PFSK-1 (cell line): ENCODE results near the gene CTTNBP2NL.

Experiments
- FOXP2 ChIP-seq: optimal IDR thresholded peaks from 2 replicates; pipeline ENCODE3; 2011; ENCODE audit warnings: borderline replicate concordance, control low read depth, inconsistent platforms; ENCODE audit not compliant: insufficient read depth; ENCODE audit errors: extremely low read length, extremely low read depth
- POLR2AphosphoS5 ChIP-seq: IDR thresholded peaks from 2 replicates; pipeline ENCODE4 v1.6.1; 2012; ENCODE audit warnings: low read depth, mild to moderate bottlenecking, control low read depth, low read length, moderate library complexity
- SIN3A ChIP-seq: IDR thresholded peaks from 2 replicates; pipeline ENCODE4 v1.6.1; 2012; ENCODE audit warnings: mild to moderate bottlenecking, low read length, moderate library complexity, borderline replicate concordance; ENCODE audit not compliant: insufficient read depth
- TAF1 ChIP-seq: IDR thresholded peaks from 2 replicates; pipeline ENCODE4 v1.6.1; 2012; ENCODE audit warnings: low read length, control low read depth, borderline replicate concordance; ENCODE audit not compliant: insufficient read depth
- TF ChIP-seq, protein P1 (sequence below), 2 experiments: IDR thresholded peaks; 2 replicates each; pipeline versions ENCODE4 v1.6.1 to v1.8.0; 2011 to 2012; ENCODE audit warnings: low read depth in 2 of 2, low read length in 2 of 2, control low read depth in 1 of 2, inconsistent platforms in 1 of 2, mild to moderate bottlenecking in 1 of 2, moderate library complexity in 1 of 2; ENCODE audit not compliant: insufficient read depth in 1 of 2

Gene CTTNBP2NL

GRCh38 chr1:112436384-112437156 lies 40.6 kb downstream of the CTTNBP2NL start:
- no peak for TF ChIP-seq FOXP2
- TF ChIP-seq SIN3A = no peak
- no peak for TF ChIP-seq TAF1
- TF ChIP-seq, protein P1, sequence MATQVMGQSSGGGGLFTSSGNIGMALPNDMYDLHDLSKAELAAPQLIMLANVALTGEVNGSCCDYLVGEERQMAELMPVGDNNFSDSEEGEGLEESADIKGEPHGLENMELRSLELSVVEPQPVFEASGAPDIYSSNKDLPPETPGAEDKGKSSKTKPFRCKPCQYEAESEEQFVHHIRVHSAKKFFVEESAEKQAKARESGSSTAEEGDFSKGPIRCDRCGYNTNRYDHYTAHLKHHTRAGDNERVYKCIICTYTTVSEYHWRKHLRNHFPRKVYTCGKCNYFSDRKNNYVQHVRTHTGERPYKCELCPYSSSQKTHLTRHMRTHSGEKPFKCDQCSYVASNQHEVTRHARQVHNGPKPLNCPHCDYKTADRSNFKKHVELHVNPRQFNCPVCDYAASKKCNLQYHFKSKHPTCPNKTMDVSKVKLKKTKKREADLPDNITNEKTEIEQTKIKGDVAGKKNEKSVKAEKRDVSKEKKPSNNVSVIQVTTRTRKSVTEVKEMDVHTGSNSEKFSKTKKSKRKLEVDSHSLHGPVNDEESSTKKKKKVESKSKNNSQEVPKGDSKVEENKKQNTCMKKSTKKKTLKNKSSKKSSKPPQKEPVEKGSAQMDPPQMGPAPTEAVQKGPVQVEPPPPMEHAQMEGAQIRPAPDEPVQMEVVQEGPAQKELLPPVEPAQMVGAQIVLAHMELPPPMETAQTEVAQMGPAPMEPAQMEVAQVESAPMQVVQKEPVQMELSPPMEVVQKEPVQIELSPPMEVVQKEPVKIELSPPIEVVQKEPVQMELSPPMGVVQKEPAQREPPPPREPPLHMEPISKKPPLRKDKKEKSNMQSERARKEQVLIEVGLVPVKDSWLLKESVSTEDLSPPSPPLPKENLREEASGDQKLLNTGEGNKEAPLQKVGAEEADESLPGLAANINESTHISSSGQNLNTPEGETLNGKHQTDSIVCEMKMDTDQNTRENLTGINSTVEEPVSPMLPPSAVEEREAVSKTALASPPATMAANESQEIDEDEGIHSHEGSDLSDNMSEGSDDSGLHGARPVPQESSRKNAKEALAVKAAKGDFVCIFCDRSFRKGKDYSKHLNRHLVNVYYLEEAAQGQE (IDR thresholded peaks at IDR 0.05; ENCODE audit: insufficient read depth in 1 of 2, low read depth in 2 of 2, low read length in 2 of 2) = no peak
- no peak for TF ChIP-seq POLR2AphosphoS5

- TF ChIP-seq TAF1 (no peak), POLR2AphosphoS5 (no peak), SIN3A (no peak), FOXP2 (no peak)
- TF ChIP-seq, protein P1 (IDR thresholded peaks at IDR 0.05; ENCODE audit: insufficient read depth in 1 of 2, low read depth in 2 of 2, low read length in 2 of 2) = no peak
Measured at GRCh38 chr1:112439592-112439991, 43.6 kb downstream of the CTTNBP2NL start.

- no peak for TF ChIP-seq POLR2AphosphoS5
- TF ChIP-seq FOXP2 = no peak
- TF ChIP-seq SIN3A = no peak
- no peak for TF ChIP-seq TAF1
- TF ChIP-seq, protein P1 (IDR thresholded peaks at IDR 0.05; ENCODE audit: insufficient read depth in 1 of 2, low read depth in 2 of 2, low read length in 2 of 2) = no peak
Measured at GRCh38 chr1:112440574-112440973, 44.6 kb downstream of the CTTNBP2NL start.

DNA sequence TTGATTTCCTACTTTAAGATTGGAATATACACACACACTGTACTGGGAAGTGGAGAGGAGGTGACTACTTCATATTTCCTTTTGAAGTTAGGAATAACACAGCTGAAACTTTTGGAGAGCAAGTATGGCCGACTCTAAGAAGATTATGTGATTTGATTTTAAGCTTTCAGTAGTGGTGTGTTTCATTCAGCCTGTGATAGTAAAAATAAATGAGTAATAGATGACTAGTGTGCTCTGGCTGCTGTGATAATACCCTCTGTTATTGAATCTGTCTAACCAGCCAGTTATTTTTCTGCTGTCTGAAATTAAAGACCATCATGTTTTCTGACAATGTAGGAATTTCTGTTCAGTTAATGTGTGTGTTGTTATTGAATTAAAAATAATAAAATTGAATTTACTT lies 48.3 kb downstream of the CTTNBP2NL start:
- no peak for TF ChIP-seq FOXP2
- no peak for TF ChIP-seq SIN3A
- no peak for TF ChIP-seq TAF1
- TF ChIP-seq, protein P1 (IDR thresholded peaks at IDR 0.05; ENCODE audit: insufficient read depth in 1 of 2, low read depth in 2 of 2, low read length in 2 of 2) = no peak
- no peak for TF ChIP-seq POLR2AphosphoS5
